ENCODE data around the gene OXCT2. TPM values are rescaled to one million over a fixed set of nuclear protein-coding genes. Genes with fewer than 3 reads are reported as not detected.
A peak's percentile ranks its signal among the peaks of the same experiment; 100 is the strongest.
"Not testable (repeated sequence)": the region's sequence is repeated elsewhere in the genome, so short reads cannot be mapped to it uniquely, and the experiment has no call there.

Gene OXCT2
- total RNA-seq, 2 donors from 2014 or later, result 0.70 TPM; not detected in 1

- H3K36me3 Mint-ChIP-seq (ENCODE audit: low read depth); H3K27me3 Mint-ChIP-seq; H3K9me3 ChIP-seq (ENCODE audit: control insufficient read depth, low read length, poor library complexity, severe bottlenecking); H3K27ac Mint-ChIP-seq; H3K4me3 Mint-ChIP-seq; DNase-seq; H3K4me1 Mint-ChIP-seq; ATAC-seq: not testable (repeated sequence)
Measured at GRCh38 chr1:39764512-39764911, 6.6 kb downstream of the OXCT2 start.

- H3K27me3 Mint-ChIP-seq; DNase-seq; H3K9me3 ChIP-seq (ENCODE audit: control insufficient read depth, low read length, poor library complexity, severe bottlenecking); H3K36me3 Mint-ChIP-seq (ENCODE audit: low read depth); ATAC-seq; H3K4me1 Mint-ChIP-seq; H3K27ac Mint-ChIP-seq; H3K4me3 Mint-ChIP-seq: not testable (repeated sequence)
Measured at GRCh38 chr1:39763619-39764374, 7.4 kb downstream of the OXCT2 start.

GRCh38 chr1:39762550-39763540 lies 8.3 kb downstream of the OXCT2 start:
- H3K9me3 ChIP-seq (ENCODE audit: control insufficient read depth, low read length, poor library complexity, severe bottlenecking), result no peaks in the 10 kb centered on the region
- peaks cover 3% of the 10 kb centered on the region for H3K36me3 Mint-ChIP-seq (ENCODE audit: low read depth)
- no peaks in the 10 kb centered on the region for H3K27me3 Mint-ChIP-seq
- DNase-seq (no peak), ATAC-seq (no peak)
- no peak overlapping the region for H3K27ac Mint-ChIP-seq
- no peak overlapping the region for H3K4me3 Mint-ChIP-seq
- H3K4me1 Mint-ChIP-seq, result no peaks in the 10 kb centered on the region

DNA sequence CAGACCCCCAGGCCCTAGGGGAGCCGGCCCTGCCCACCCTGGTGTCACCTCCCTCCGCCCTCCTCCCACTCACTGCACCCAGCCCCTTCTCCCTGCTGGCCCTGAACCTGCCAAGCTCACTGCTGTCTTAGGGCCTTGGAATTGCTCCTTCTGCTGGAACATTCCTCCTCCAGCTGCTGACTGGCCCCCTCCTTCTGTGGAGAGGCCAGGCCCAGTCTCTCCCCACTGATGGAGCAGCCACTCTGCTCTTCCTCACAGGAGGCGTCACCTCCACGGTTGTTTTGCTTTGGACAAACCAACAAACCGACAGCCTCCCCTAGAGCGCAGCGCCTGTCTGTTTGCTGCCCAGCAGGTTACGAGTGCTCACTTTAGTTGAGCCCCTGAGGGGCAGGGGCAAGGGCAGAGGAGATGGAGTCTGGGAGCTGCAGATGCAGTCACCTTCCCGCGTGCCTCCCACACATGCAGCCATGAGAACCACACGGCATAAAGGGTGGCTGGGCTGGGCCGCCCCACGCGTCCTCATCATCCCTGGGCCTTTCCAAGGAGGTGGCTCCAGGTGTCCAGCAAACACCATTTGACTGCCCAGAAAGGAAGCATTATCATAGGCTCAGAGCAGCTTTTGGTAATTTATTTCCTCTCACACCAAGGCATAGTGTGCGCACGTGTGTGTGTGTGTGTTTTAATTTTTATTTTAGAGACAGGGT lies 9.4 kb downstream of the OXCT2 start:
- Mint-ChIP-seq H3K4me3 (no peak overlapping the region), H3K27me3 (no peaks in the 10 kb centered on the region), H3K27ac (no peak overlapping the region)

GRCh38 chr1:39761016-39761415 lies 10.1 kb downstream of the OXCT2 start:
- DNase-seq, result no peak
- H3K36me3 Mint-ChIP-seq (ENCODE audit: low read depth), result peaks cover 7% of the 10 kb centered on the region
- peaks cover 3% of the 10 kb centered on the region for H3K4me1 Mint-ChIP-seq
- H3K27me3 Mint-ChIP-seq, result no peaks in the 10 kb centered on the region
- no peak for ATAC-seq
- H3K4me3 Mint-ChIP-seq, result no peak overlapping the region
- no peaks in the 10 kb centered on the region for H3K9me3 ChIP-seq (ENCODE audit: control insufficient read depth, low read length, poor library complexity, severe bottlenecking)
- no peak overlapping the region for H3K27ac Mint-ChIP-seq

More for the DNA sequence above, 9.4 kb downstream of the OXCT2 start:
- ATAC-seq (no peak), DNase-seq (no peak)
- Mint-ChIP-seq H3K36me3 (ENCODE audit: low read depth) (peaks cover 7% of the 10 kb centered on the region), H3K4me1 (peaks cover 3% of the 10 kb centered on the region)
- no peaks in the 10 kb centered on the region for H3K9me3 ChIP-seq (ENCODE audit: control insufficient read depth, low read length, poor library complexity, severe bottlenecking)

GRCh38 chr1:39760074-39761008 lies 10.8 kb downstream of the OXCT2 start:
- Mint-ChIP-seq H3K27me3 (no peaks in the 10 kb centered on the region), H3K27ac (no peak overlapping the region), H3K4me3 (no peak overlapping the region), H3K36me3 (ENCODE audit: low read depth) (peaks cover 7% of the 10 kb centered on the region), H3K4me1 (peaks cover 3% of the 10 kb centered on the region)
- DNase-seq (no peak), ATAC-seq (no peak)
- H3K9me3 ChIP-seq (ENCODE audit: control insufficient read depth, low read length, poor library complexity, severe bottlenecking), result no peaks in the 10 kb centered on the region

- no peak for ATAC-seq
- Mint-ChIP-seq H3K4me3 (no peak overlapping the region), H3K27me3 (no peaks in the 10 kb centered on the region), H3K27ac (no peak overlapping the region), H3K4me1 (peaks cover 3% of the 10 kb centered on the region), H3K36me3 (ENCODE audit: low read depth) (peaks cover 7% of the 10 kb centered on the region)
- no peaks in the 10 kb centered on the region for H3K9me3 ChIP-seq (ENCODE audit: control insufficient read depth, low read length, poor library complexity, severe bottlenecking)
- DNase-seq, result no peak
Measured at GRCh38 chr1:39759436-39759726, 11.8 kb downstream of the OXCT2 start.

DNA sequence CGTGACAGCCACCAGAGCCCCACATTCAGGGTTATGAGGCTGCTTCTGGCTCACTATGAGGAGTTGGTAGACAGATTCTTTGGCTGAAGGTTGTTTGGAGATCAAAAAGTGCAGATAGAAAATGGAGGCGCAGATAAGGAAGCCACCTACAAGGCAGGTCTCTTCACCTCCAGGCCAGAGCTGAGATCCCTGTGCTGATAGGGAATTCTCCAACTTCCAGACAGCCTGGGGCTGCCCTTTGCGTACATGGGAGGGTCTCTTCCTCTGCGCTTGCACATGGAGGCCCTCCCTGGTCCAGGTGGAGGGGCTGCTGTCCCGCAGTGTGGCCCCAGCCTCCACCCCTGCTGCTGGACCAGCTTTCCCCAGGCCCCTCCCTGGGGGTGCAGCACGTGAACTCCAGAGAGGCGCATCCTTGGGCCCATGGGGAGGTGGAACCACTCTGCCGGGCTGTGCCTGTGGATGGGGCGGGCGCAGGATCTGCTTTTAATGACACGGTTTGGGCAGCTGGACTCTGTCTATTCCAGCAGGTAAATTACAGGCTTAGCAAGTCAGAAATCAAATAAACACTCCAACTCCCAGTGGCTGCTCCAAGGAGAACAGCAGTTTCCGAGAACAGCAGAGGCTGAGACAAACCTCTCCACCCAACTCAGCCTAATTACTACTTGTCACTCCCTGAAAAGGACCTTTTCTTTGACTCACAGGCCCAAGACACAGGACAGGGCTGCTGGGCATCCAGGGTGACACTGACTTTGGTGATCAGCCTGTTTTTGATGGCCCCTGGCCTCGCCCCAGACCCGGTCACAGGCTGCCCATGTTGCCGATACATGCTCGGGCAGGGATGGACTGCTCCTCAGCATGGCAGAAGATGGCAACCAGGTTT lies 12.4 kb downstream of the OXCT2 start:
- DNase-seq (no peak), ATAC-seq (no peak)
- no peak overlapping the region for H3K27ac Mint-ChIP-seq
- H3K9me3 ChIP-seq (ENCODE audit: control insufficient read depth, low read length, poor library complexity, severe bottlenecking), result no peaks in the 10 kb centered on the region
- H3K4me1 Mint-ChIP-seq, result peaks cover 3% of the 10 kb centered on the region
- H3K36me3 Mint-ChIP-seq (ENCODE audit: low read depth), result peaks cover 7% of the 10 kb centered on the region
- no peaks in the 10 kb centered on the region for H3K27me3 Mint-ChIP-seq
- no peak overlapping the region for H3K4me3 Mint-ChIP-seq

DNA sequence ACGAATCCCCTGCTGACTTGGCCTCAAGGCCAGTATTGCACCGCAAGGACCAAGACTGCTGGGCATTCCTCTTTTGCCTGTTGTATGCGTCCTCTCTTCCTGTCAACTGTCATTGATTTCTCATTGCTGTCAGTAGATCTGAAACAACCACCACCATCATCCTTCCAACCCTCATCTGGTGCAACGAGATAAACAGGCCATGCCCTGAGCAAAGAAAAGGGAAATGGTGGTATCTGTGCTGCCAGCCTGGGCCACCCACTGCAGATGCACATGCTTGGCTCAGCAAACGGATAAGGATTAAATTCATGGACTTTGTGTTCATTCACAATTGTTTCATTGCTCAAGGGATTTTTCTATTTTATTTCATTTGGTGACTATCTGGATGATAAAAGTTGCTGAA lies 13.6 kb downstream of the OXCT2 start:
- peaks cover 7% of the 10 kb centered on the region for H3K36me3 Mint-ChIP-seq (ENCODE audit: low read depth)
- H3K4me1 Mint-ChIP-seq, result peaks cover 3% of the 10 kb centered on the region
- H3K9me3 ChIP-seq (ENCODE audit: control insufficient read depth, low read length, poor library complexity, severe bottlenecking), result no peaks in the 10 kb centered on the region
- DNase-seq (no peak), ATAC-seq (no peak)
- H3K27ac Mint-ChIP-seq, result peak overlapping the region; percentile 29
- no peak overlapping the region for H3K4me3 Mint-ChIP-seq
- H3K27me3 Mint-ChIP-seq, result no peaks in the 10 kb centered on the region

GRCh38 chr1:39755965-39756659 lies 15.0 kb downstream of the OXCT2 start:
- Mint-ChIP-seq H3K27me3 (no peaks in the 10 kb centered on the region), H3K4me1 (peaks cover 7% of the 10 kb centered on the region), H3K27ac (no peak overlapping the region), H3K36me3 (ENCODE audit: low read depth) (peaks cover 7% of the 10 kb centered on the region), H3K4me3 (no peak overlapping the region)
- ATAC-seq, result no peak
- H3K9me3 ChIP-seq (ENCODE audit: control insufficient read depth, low read length, poor library complexity, severe bottlenecking), result no peaks in the 10 kb centered on the region
- no peak for DNase-seq

DNA sequence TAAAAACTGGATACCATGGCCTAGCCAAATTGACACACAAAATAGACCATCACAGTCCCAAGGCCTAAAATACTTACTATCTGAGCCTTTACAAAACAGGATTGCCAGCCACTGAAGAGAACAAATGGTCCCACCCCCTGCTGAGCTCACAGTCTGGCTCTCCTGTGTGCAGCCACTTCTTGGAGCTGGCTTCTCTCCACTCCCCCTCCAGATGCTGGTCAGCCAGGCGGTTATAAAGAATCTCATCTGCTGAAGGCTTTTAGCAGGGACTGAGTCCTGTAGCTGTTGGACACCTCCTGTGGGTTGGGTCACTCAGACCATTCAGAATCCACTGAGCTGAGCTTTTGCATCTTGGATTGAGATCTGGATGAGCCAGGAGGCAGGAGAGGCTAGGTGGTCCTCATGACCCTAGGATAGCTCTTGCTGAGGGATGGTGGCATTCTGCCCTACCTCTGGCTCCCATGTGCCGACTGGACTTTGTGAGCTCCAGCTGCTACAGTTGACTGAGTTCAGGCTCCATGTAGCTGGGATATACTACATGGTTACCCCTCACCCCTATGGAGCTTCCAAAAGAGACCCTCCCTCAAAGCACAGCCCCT lies 16.1 kb downstream of the OXCT2 start:
- no peaks in the 10 kb centered on the region for H3K27me3 Mint-ChIP-seq
- H3K36me3 Mint-ChIP-seq (ENCODE audit: low read depth), result peaks cover 10% of the 10 kb centered on the region
- no peak overlapping the region for H3K4me3 Mint-ChIP-seq
- H3K27ac Mint-ChIP-seq, result no peak overlapping the region
- ATAC-seq (no peak), DNase-seq (no peak)
- H3K4me1 Mint-ChIP-seq, result peaks cover 7% of the 10 kb centered on the region
- H3K9me3 ChIP-seq (ENCODE audit: control insufficient read depth, low read length, poor library complexity, severe bottlenecking), result no peaks in the 10 kb centered on the region

Data from T-helper 17 cell (primary cell).